Measurements from ENCODE around the gene PACS2.

PACS2 gene

GRCh38 chr14:105440992-105441391 lies 126.4 kb downstream of the PACS2 start:
- DNase-seq = no peak

GRCh38 chr14:105442125-105442524 lies 127.6 kb downstream of the PACS2 start:
- no peak for DNase-seq

GRCh38 chr14:105442834-105443233 lies 128.3 kb downstream of the PACS2 start:
- DNase-seq = no peak

- no peak for DNase-seq
Observed at GRCh38 chr14:105444859-105445258, 130.3 kb downstream of the PACS2 start.

GRCh38 chr14:105445290-105445689 lies 130.7 kb downstream of the PACS2 start:
- no peak for DNase-seq

- no peak for DNase-seq
Observed at GRCh38 chr14:105445901-105446845, 131.6 kb downstream of the PACS2 start.

GRCh38 chr14:105446971-105447370 lies 132.4 kb downstream of the PACS2 start:
- no peak for DNase-seq

Measured in right kidney (tissue), 1 donor.